KOPT-K1 (cell line): ENCODE measurements around the gene PPAN.
A peak's percentile ranks its signal among the peaks of the same experiment; 100 is the strongest.

Source experiments
- H3K27ac ChIP-seq: fragments of 200-600 bp; sonication (generic); 2 replicates; pipeline ENCODE4 v1.5.1; 2016; ENCODE audit warnings: antibody characterized with exemption, mild to moderate bottlenecking, low read depth, low read length; ENCODE audit not compliant: poor library complexity, severe bottlenecking
- H3K36me3 ChIP-seq: fragments of 200-600 bp; sonication (generic); 2 replicates; pipeline ENCODE4 v1.5.1; 2017; ENCODE audit warnings: antibody characterized with exemption, mild to moderate bottlenecking, low read length, moderate library complexity; ENCODE audit not compliant: insufficient read depth
- H3K9me3 ChIP-seq: fragments of 200-600 bp; sonication (generic); 2 replicates; pipeline ENCODE4 v1.5.1; 2017; ENCODE audit warnings: antibody characterized with exemption, low read length, mild to moderate bottlenecking; ENCODE audit not compliant: insufficient read depth, poor library complexity, severe bottlenecking

Gene PPAN

DNA sequence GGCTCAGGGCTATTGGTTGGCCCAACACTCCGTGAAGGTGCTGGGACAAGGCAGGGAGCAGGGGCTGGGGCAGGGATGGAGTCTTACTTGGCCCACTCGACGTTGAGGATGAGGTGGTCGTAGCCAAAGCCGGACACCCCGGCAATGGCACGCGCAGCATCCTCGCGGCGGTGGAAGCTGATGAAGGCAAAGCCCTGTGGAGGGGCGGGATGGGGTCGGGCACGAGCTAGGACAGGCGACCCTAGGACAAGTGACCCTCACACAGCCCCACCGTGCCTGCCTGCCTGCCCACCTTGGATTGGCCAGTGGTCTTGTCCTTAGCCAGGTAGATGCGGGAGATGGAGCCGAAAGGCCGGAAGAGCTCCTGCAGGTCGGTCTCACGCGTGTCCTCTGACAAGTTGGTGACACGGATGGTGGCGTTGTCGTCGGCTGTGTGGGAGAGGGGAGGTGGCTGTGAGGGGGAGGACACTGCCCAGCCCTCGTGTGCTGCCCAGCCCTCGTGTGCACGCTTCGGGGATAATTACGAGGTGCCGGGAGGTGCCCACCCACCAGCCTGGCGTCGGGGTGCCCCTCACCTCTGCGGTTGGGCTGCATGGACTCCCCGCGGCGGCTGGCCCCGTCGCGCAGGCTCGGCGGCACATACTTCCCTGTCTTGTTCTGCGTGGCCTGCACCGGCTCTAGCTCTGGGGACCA, 9.4 kb downstream of the PPAN start:
- H3K36me3 ChIP-seq: peaks cover 73% of the 10 kb centered on the region
- no peaks in the 10 kb centered on the region for H3K9me3 ChIP-seq
- no peak overlapping the region for H3K27ac ChIP-seq

DNA sequence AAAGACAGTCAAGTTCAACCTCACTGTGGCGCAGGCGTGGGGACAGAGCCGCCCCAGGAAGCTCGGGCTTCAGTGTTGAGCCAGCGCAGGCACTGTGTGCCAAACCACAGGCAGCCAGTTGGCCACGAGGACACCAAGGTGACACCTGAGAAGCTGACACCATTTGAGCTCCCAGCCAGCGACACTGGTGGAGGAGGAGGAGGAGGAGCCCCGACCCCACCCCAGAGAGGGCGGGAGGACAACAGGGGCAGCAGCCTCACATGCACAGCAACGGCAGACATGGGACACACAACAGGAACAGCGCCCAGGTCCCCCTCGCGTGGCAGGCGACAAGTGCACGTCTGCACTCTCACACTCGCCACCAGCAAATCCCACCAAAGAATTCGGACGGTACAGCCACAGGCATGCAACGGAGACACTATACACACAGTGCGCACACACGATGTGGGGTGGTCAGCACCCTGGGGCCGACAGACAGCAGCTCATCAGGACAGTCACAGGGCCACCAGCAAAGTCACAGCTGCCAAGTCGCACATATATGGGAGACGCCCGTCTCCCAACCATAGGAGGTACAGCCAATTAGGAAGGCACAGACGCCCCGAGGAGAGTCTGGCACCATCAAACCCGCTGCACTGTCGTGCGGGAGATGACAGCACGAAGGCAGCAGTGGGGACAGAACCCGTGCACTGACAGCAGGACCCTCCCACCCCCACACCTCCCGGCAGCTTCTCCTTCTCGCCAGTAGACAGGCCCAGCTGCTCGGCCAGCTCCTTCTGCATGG, 10.1 kb downstream of the PPAN start:
- Histone ChIP-seq H3K36me3 (peaks cover 66% of the 10 kb centered on the region), H3K27ac (no peak overlapping the region), H3K9me3 (no peaks in the 10 kb centered on the region)

DNA sequence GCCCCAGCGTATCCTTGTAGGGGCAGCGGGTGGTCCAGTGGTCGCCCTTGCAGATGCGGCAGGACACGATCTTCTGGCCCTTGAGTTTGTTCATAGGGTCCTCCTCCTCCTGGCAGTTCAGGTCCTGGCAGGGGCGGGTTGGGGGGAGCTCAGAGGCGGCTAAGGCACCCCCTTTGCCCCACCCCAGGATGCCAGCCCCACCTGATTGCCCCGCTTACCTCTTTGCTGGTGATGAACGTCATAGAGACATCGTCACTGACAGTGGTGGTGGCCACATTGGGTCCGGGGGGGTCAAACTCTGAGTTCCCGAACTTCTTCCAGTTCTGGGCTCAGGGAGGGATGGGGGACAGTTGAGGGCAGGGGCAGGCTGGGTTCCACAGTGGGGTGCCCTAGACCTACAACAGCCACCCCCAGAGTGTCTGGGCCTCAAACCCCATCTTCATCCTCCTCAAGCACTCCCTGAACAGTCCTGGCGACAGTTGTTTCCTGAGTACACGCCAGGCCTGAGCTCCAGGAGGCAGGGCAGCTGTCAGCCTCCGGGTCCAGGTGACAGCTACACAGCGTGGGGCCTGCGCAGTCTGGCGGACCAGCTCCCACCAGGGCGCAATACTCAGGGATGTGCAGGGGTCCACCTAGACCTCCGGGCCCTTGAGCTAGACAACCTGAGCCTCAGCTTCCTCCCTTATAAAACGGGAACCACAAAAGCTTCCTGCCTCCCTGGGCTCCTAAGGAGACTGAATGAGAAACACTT, 10.9 kb downstream of the PPAN start:
- Histone ChIP-seq H3K36me3 (peaks cover 58% of the 10 kb centered on the region), H3K27ac (no peak overlapping the region), H3K9me3 (no peaks in the 10 kb centered on the region)

DNA sequence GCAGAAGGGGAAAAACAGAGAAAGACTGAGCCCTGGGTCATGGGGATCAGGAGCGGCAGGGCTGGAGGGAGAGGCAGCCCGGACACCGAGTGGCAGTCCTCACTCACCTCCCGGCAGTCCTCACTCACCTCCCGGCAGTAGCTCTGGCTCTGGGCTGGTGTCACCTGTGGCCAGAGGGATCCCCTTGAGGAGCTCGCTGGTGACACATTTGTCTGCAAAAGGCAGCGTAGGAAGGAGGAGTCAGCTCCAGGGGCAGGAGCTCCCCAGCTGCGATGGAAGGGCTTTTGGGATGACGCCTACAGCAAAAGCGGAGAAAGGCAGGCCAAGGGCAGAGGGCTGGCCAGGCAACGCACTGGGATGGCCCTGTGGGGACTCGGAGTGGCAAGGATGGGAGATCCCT, 12.8 kb downstream of the PPAN start:
- H3K36me3 ChIP-seq: peaks cover 47% of the 10 kb centered on the region
- H3K27ac ChIP-seq: peak overlapping the region; percentile 86
- H3K9me3 ChIP-seq: no peaks in the 10 kb centered on the region

DNA sequence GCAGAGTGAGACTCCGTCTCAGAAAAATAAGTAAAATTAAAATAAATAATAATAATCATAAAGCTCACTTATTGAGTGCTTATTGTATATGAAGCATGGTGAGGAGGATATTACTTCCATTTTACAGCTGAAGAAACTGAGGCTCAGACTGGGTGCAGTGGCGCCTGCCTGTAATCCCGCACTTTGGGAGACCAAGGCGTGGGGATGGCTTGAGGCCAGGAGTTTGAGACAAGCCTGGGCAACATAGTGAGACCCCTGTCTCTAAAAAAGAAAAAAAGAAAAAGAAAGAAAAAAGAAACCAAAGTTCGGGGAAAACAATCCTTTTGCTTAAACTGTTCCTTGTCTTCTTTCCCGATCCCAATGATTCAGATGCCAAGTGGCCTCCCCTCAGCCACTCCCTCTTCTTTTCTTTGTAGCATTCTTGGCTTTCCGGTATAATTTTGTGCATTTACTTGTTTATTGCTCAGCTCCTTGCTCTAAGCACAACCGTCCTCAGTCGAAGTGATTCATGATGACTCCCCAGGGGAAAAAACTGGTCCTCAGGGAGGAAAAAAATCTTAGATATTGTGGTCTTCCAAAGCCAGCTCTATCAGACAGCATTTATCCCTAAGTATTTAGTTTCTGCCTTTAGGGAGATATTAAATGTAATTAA, 14.5 kb downstream of the PPAN start:
- Histone ChIP-seq H3K36me3 (peaks cover 45% of the 10 kb centered on the region), H3K9me3 (no peaks in the 10 kb centered on the region), H3K27ac (no peak overlapping the region)

DNA sequence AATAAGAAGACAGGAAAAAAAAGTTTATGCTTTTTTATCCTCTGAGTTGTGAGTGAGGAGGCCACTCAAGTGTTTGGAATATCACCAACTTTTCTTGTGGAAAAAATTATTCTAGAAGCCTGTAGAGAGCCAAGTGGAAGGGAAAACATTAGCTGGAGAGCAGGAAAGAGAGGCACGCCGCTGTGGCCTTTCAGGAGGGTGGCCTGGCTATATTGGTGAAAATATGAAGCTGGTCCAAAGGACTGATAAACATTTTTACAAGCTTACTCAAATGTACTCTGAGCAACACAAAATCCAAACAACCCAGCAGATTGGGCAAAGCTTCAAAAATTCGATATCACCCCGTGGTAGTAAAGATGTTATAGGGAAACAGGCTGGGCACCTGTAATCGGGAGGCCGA, 15.9 kb downstream of the PPAN start:
- H3K9me3 ChIP-seq: no peaks in the 10 kb centered on the region
- no peak overlapping the region for H3K27ac ChIP-seq
- peaks cover 43% of the 10 kb centered on the region for H3K36me3 ChIP-seq

DNA sequence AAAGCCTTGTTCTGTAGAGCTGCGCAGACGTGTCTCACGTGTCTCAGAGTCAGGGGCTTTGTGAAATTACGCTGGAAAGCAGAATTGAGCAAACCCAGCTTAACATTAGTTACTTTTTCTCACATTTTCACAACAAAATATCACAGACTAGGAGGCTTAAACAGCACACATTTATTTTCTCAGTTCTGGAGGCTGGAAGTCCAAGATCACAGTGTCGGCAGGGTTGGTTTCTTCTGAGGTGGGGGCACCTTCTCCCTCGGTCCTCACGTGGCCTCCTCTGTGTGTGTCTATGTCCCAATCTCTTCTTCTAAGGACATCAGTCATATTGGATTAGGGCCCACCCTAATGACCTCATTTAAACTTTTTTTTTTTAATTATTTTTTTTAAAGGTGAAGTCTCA, 18.3 kb downstream of the PPAN start:
- H3K36me3 ChIP-seq: peaks cover 50% of the 10 kb centered on the region
- no peak overlapping the region for H3K27ac ChIP-seq
- no peaks in the 10 kb centered on the region for H3K9me3 ChIP-seq

DNA sequence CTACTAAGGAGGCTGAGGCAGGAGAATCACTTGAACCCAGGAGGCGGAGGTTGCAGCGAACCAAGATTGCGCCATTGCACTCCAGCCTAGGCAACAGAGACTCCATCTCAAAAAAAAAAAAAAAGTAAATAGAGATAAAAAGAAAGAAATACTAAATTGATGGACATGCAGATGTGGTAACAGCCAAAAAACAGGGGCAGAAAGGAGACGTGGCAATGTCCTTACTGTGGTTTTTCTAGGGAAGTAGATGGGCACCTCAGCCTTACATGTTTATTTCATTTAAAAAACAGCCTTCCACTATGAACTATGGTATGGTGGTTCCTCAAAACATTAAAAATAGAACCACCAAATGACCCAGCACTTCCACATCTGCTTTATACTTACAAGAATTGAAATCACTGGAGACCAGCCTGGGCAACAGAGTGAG, 20.1 kb downstream of the PPAN start:
- Histone ChIP-seq H3K36me3 (peaks cover 68% of the 10 kb centered on the region), H3K27ac (no peak overlapping the region), H3K9me3 (no peaks in the 10 kb centered on the region)

DNA sequence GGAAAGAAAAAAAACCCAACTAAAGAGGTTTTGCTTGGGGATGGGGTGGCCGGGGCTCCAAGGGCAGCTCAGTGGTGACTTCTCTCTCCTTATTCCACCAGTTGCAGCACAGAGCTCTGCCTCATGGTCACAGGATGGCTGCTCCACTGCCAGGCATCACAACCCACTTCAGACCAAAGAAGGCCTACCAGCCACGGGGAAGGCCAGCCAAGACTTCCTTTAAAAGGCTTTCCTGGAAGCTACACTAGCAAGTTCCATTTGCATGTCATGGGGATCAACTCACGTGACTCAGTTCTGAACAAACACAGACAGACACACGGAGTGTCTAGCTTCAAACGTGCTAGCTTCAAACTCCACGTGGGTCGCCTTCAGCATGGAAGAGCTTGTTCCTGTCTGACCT, 26.7 kb downstream of the PPAN start:
- no peaks in the 10 kb centered on the region for H3K9me3 ChIP-seq
- no peak overlapping the region for H3K27ac ChIP-seq
- peaks cover 99% of the 10 kb centered on the region for H3K36me3 ChIP-seq

DNA sequence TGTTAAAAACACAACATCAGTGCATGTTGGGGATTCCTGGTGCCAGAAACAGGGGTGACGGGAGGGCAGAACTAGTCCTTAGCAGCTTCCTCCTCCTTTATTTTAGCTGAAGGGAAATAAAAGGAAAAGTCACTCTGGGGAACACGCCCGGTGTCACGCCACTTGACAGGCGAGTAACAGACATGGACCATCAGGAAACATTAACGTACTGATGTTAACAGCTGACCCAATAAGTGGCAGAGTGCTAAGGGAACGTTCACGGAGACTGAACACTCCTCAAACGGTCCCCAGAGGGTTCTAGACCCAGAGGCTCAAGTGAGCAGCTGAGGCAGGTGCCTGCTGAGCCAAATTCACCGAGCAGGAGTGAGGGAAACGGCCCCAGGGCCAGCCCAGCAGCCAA, 27.4 kb downstream of the PPAN start:
- no peak overlapping the region for H3K27ac ChIP-seq
- H3K9me3 ChIP-seq: no peaks in the 10 kb centered on the region
- H3K36me3 ChIP-seq: peaks cover 100% of the 10 kb centered on the region

DNA sequence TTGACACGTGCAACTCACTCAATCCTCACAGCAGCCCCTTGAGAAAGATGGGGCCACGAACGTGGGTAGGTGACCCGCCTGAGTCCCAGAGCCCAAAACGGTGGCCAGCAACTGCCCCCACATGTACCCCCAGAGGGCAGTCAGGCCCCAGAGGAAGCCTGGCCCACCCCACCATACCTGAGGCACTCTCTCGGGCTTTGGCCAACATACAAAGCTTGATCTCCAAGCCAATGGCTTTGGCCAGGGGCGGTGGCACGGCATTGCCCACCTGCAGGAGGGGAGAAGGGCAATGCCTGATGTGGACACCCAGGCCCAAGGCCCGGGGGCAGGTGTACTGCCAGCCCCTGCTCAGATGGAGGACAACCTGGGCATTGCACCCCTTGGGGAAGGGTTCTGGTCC, 27.9 kb downstream of the PPAN start:
- H3K36me3 ChIP-seq: peaks cover 100% of the 10 kb centered on the region

DNA sequence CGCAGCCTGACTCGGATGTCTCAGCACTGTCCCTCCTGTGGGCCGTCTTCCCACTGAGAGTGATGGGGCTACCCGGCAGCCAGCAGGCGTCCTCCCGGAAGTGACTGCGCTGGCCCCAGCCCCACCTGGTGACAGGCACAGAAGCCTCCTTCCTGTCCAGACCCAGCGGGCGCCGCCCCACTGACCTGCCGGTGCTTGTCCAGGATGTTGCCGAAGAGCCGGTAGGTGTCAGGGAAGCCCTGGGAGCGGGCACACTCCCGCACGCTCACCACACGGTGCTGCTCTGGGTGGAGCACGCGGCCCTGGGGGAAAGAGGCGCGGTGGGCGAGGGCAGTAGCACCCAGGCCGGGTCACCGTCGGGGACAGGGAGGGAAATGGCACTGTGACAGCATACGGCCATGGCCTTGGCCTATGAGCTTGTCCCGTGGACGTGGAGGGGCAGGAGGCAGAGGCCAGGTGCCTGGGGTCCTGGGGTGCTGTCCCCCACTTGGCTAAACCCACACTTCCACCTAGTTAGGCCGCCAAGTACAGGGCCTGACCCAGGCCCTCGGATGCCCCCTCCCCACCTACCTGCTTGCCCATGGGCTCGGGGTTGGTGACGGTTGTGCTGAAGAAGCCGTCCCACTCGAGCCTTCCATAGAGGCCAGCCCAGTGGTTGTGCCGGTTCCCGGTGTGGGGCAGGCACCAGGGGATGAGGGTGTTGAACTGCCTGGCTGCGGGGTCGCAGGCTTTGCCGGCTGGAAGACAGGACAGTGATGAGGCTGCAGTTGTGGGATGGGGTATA, 29.6 kb downstream of the PPAN start:
- peaks cover 100% of the 10 kb centered on the region for H3K36me3 ChIP-seq
- H3K27ac ChIP-seq: no peak overlapping the region
- no peaks in the 10 kb centered on the region for H3K9me3 ChIP-seq

More for the DNA sequence above, 27.9 kb downstream of the PPAN start:
- H3K9me3 ChIP-seq: no peaks in the 10 kb centered on the region
- no peak overlapping the region for H3K27ac ChIP-seq

DNA sequence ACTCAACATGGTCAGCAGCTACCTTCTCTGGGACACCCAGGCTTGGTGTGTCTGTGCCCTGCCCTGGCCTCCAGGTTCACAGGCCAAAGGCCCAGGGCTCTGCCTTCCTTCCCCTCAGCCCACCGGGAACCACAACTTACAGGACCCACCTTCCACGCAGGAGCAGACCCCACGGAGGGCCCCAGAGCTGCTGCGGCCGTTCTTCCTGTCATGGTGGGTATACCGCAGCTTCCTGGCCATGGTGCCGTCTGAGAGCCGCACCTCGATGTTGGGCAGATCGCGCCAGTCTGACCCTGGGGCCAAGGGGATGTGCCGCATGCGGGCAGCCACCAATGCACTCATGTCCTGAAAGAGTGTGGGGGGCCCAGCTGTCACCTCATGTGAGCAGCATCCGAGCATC, 30.8 kb downstream of the PPAN start:
- Histone ChIP-seq H3K27ac (no peak overlapping the region), H3K9me3 (no peaks in the 10 kb centered on the region), H3K36me3 (peaks cover 100% of the 10 kb centered on the region)
